Vagina (tissue), 2 donors: Measurements from ENCODE around the gene CCDC183.

Source experiments
- CTCF ChIP-seq, 3 experiments: fragments of 450-650 bp in 2 of 3; fragments of 200-600 bp in 1 of 3; sonication (generic) in 1 of 3; IDR thresholded peaks; one replicate each; pipeline ENCODE4 v1.5.1; 2017 to 2019; ENCODE audit warnings: antibody characterized with exemption in 3 of 3, mild to moderate bottlenecking in 2 of 3, moderate library complexity in 2 of 3
- POLR2A ChIP-seq, 2 donors: fragments of 450-650 bp; IDR thresholded peaks; one replicate each; pipeline ENCODE4 v1.6.1; 2017; ENCODE audit warnings: antibody characterized with exemption in 2 of 2, mild to moderate bottlenecking in 2 of 2, moderate library complexity in 2 of 2
- POLR2AphosphoS5 ChIP-seq, 2 donors: sonication (generic); formaldehyde crosslinking; IDR thresholded peaks; one replicate each; pipeline ENCODE4 v1.9.0; 2017; ENCODE audit warnings: antibody characterized with exemption in 2 of 2, mild to moderate bottlenecking in 2 of 2, low read depth in 1 of 2; ENCODE audit not compliant: insufficient read depth in 1 of 2

GRCh38 chr9:136784249-136784996 is 11.7 kb upstream of the CCDC183 start:
- TF ChIP-seq CTCF (IDR thresholded peaks at IDR 0.05), result peak; percentile 26 to 43 (median 36)
- no peak for TF ChIP-seq POLR2A (IDR thresholded peaks at IDR 0.05)
- no peak for TF ChIP-seq POLR2AphosphoS5 (IDR thresholded peaks at IDR 0.05; ENCODE audit: insufficient read depth in 1 of 2, low read depth in 1 of 2)
